ENCODE results near the gene OR1S2.
A peak's percentile ranks its signal among the peaks of the same experiment; 100 is the strongest.
"Not testable (repeated sequence)": the region's sequence is repeated elsewhere in the genome, so short reads cannot be mapped to it uniquely, and the experiment has no call there.

Gene OR1S2, protein sequence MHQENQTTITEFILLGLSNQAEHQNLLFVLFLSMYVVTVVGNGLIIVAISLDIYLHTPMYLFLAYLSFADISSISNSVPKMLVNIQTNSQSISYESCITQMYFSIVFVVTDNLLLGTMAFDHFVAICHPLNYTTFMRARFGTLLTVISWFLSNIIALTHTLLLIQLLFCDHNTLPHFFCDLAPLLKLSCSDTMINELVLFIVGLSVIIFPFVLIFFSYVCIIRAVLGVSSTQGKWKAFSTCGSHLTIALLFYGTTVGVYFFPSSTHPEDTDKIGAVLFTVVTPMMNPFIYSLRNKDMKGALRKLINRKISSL

DNA sequence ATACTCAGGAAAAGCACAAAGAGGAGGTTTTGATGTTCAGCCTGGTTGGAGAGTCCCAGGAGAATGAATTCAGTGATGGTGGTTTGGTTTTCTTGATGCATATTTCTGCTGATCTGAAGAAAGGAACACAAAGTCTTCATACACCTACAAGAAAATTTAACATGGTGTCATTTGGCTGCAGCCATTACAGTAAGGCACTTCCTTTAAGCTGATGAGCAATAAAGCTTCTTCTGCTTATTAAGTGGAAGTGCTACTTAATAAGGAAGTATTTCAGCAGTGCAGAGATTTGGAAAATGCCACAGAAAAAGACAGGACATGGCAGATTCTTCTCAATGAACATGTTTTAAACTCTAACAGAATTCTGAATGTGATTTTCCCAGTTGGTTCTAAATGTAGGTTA, at the start of gene OR1S2:
OR1S2 (minus strand) TSS at position 101 of the 400 bp plus-strand sequence; CDS start at position 101, 0 bp downstream.
- TF ChIP-seq, protein P1, sequence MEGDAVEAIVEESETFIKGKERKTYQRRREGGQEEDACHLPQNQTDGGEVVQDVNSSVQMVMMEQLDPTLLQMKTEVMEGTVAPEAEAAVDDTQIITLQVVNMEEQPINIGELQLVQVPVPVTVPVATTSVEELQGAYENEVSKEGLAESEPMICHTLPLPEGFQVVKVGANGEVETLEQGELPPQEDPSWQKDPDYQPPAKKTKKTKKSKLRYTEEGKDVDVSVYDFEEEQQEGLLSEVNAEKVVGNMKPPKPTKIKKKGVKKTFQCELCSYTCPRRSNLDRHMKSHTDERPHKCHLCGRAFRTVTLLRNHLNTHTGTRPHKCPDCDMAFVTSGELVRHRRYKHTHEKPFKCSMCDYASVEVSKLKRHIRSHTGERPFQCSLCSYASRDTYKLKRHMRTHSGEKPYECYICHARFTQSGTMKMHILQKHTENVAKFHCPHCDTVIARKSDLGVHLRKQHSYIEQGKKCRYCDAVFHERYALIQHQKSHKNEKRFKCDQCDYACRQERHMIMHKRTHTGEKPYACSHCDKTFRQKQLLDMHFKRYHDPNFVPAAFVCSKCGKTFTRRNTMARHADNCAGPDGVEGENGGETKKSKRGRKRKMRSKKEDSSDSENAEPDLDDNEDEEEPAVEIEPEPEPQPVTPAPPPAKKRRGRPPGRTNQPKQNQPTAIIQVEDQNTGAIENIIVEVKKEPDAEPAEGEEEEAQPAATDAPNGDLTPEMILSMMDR (IDR thresholded peaks at IDR 0.05; ENCODE audit: low read depth, low read length) = no peak
- H3K4me3 ChIP-seq (replicated peaks in 1 of 2; ENCODE audit: low read depth in 2 of 2, low read length in 2 of 2) = no peak within 1 kb of the TSS
- DNase-seq (ENCODE audit: low read depth in 2 of 2) = no peak

DNA sequence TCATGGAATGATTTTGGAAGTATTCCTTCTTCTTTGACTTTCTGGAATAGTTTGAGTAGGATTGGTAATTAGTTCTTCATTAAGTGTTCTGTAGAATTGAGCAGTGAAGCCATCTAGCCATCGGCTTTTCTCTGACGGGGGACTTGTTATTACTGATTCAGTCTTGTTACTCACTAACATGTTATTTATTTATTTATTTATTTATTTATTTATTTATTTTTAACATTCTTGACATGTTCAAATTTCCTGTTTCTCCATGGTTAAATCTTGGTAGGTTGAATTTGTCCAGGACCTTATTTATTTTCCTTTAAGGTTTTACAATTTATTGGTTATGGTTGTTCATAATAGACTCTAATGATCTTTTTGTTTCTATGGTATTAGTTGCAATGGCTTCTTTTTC, 40.0 kb upstream of the OR1S2 start:
- no peak overlapping the region for H3K4me3 ChIP-seq (replicated peaks in 1 of 2; ENCODE audit: low read depth in 2 of 2, low read length in 2 of 2)
- no peak for DNase-seq (ENCODE audit: low read depth in 2 of 2)
- TF ChIP-seq, protein P1 (IDR thresholded peaks at IDR 0.05; ENCODE audit: low read depth, low read length) = no peak

DNA sequence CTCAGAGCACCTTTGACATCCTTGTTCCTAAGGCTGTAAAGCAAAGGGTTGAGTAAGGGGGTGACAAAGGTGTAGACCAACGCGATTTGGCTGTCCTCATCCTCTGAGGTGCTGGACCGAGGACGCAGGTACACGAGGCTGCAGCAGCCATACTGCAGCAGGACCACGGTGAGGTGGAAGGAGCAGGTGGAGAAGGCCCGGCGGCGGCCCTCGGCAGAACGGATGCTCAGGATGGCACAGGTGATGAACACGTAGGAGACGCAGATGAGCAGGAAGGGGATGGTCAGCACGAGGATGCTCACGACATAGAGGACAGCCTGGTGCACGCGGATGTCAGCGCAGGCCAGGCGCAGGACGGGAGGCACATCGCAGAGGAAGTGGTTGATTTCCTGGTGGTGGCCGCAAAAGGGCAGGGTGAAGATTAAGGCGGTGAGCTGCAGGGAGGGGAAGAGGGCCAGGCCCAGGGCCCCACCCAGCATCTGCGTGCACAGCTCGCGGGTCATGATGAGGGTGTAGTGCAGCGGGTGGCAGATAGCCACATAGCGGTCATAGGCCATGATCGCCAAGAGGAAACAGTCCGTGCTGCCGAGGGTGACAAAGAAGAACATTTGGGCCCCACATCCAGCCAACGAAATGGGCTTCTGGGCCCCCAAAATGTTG, 24.1 kb upstream of the OR1S2 start:
- no peak for DNase-seq (ENCODE audit: low read depth in 2 of 2)
- TF ChIP-seq, protein P1 (IDR thresholded peaks at IDR 0.05; ENCODE audit: low read depth, low read length) = no peak
- H3K4me3 ChIP-seq (replicated peaks in 1 of 2; ENCODE audit: low read depth in 2 of 2, low read length in 2 of 2) = no peak overlapping the region

DNA sequence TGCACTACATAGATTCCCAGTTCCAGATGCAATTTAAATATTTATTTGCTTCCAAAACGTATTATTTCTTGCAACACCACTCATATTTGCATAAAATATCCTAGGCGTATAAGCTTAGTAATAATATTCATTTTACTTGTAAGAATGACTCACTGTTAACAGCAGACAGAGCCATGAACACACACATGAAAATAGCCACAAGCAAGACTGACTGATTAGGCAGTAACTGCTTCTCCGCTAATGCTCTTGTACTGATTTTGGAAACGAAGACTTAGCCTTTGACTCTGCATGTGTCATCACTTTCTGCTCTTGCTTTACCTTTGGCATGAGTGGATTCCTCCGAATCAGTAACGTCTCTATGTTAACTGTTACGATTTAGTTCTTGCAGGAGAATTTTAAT, 18.8 kb upstream of the OR1S2 start:
- TF ChIP-seq, protein P1 (IDR thresholded peaks at IDR 0.05; ENCODE audit: low read depth, low read length) = no peak
- H3K4me3 ChIP-seq (replicated peaks in 1 of 2; ENCODE audit: low read depth in 2 of 2, low read length in 2 of 2) = no peak overlapping the region
- peak in 1 of 2 donors; percentile 45 for DNase-seq (ENCODE audit: low read depth in 2 of 2)

DNA sequence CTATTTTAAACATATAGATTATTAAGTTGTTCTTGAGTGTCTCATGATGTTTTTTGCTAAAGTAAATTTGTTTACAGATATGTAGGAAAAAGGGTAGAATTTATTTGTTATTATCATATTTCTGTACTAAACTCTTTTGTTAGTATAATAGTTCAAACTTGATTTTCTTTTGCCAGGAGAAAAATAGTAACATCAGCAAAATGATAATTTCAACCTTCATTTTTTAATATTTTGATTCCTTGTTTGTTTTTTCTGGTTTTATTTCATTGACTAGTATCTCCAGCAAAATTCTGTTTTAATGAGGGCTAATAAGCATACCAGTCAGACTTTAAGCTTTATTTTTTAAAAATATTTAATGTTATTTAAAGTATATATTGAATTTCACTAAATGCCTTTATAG, 12.5 kb upstream of the OR1S2 start:
- TF ChIP-seq, protein P1 (IDR thresholded peaks at IDR 0.05; ENCODE audit: low read depth, low read length) = no peak
- H3K4me3 ChIP-seq (replicated peaks in 1 of 2; ENCODE audit: low read depth in 2 of 2, low read length in 2 of 2) = no peak overlapping the region
- no peak for DNase-seq (ENCODE audit: low read depth in 2 of 2)

DNA sequence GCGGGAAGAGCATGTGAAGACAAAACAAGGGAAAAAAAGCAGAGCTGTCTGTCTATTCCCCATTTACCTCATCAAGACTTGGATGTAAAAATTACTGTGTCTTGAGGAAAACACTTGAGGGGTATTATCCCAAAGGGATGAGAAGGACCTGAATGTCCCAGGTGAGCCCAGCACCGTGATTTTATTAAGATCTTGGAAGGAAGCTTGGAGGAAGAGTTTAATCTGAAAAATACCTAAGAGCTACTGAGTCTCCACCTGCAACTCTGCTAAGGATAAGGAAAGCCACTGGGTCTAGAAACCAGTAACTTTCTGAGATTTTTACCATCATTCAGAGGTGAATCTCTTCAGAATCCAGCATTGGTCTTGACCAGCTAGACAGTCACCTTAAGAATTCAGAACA, 8.5 kb upstream of the OR1S2 start, which contains the start of gene OR1S1:
OR1S1 (plus strand) TSS at position 301 of the 400 bp plus-strand sequence.
- H3K4me3 ChIP-seq (replicated peaks in 1 of 2; ENCODE audit: low read depth in 2 of 2, low read length in 2 of 2); DNase-seq (ENCODE audit: low read depth in 2 of 2): not testable (repeated sequence)

DNA sequence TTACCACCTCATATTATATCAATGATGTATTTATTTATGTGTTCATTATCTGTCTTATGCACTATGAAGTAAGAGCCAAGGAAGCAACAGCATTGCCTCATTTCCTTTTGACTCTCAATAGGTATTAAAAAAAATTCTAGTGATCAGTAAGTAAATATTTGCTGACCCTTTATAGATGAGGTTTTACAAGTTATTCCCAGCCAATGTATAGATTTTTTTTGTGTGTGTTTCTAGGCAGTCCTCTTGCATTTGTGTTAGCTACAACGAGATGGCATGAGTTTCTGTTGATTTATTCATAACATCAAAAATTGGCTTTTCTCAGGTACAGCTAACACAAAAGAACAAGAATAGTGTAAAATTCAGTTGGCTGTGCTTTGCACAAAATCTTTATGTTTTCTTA, 4.7 kb downstream of the OR1S2 start:
- TF ChIP-seq, protein P1 (IDR thresholded peaks at IDR 0.05; ENCODE audit: low read depth, low read length) = no peak
- DNase-seq (ENCODE audit: low read depth in 2 of 2) = no peak
- H3K4me3 ChIP-seq (replicated peaks in 1 of 2; ENCODE audit: low read depth in 2 of 2, low read length in 2 of 2) = no peak overlapping the region

Measured in cardiac fibroblast (primary cell).